ENCODE measurements around the gene KNDC1.
"Not testable (repeated sequence)": the region's sequence is repeated elsewhere in the genome, so short reads cannot be mapped to it uniquely, and the experiment has no call there.

The KNDC1 gene

GRCh38 chr10:133140417-133141143 is 19.4 kb upstream of the KNDC1 start:
- no peak for DNase-seq (ENCODE audit: low read depth in 2 of 2)

- DNase-seq (ENCODE audit: low read depth in 2 of 2) = no peak
Measured at GRCh38 chr10:133141144-133141957, 18.7 kb upstream of the KNDC1 start.

- no peak for DNase-seq (ENCODE audit: low read depth in 2 of 2)
Measured at GRCh38 chr10:133141958-133142340, 18.1 kb upstream of the KNDC1 start.

- no peak for DNase-seq (ENCODE audit: low read depth in 2 of 2)
Measured at GRCh38 chr10:133142523-133143199, 17.4 kb upstream of the KNDC1 start.

GRCh38 chr10:133143200-133143533 is 16.9 kb upstream of the KNDC1 start:
- no peak for DNase-seq (ENCODE audit: low read depth in 2 of 2)

- no peak for DNase-seq (ENCODE audit: low read depth in 2 of 2)
Measured at GRCh38 chr10:133143546-133143945, 16.5 kb upstream of the KNDC1 start.

GRCh38 chr10:133144771-133145170 is 15.2 kb upstream of the KNDC1 start:
- no peak for DNase-seq (ENCODE audit: low read depth in 2 of 2)

- no peak for DNase-seq (ENCODE audit: low read depth in 2 of 2)
Measured at GRCh38 chr10:133150226-133150625, 9.8 kb upstream of the KNDC1 start.

- DNase-seq (ENCODE audit: low read depth in 2 of 2) = no peak
Measured at GRCh38 chr10:133150656-133151055, 9.4 kb upstream of the KNDC1 start.

GRCh38 chr10:133151071-133151470 is 8.9 kb upstream of the KNDC1 start:
- not testable (repeated sequence) for DNase-seq (ENCODE audit: low read depth in 2 of 2)

GRCh38 chr10:133151543-133151972 is 8.5 kb upstream of the KNDC1 start:
- no peak for DNase-seq (ENCODE audit: low read depth in 2 of 2)

GRCh38 chr10:133154411-133154810 is 5.6 kb upstream of the KNDC1 start:
- no peak for DNase-seq (ENCODE audit: low read depth in 2 of 2)

- DNase-seq (ENCODE audit: low read depth in 2 of 2) = no peak
Measured at GRCh38 chr10:133154996-133155778, 4.8 kb upstream of the KNDC1 start.

- no peak for DNase-seq (ENCODE audit: low read depth in 2 of 2)
Measured at GRCh38 chr10:133156674-133157579, 3.1 kb upstream of the KNDC1 start.

- DNase-seq (ENCODE audit: low read depth in 2 of 2) = no peak
Measured at GRCh38 chr10:133157662-133158436, 2.2 kb upstream of the KNDC1 start.

- DNase-seq (ENCODE audit: low read depth in 2 of 2) = no peak
Measured at GRCh38 chr10:133158437-133158755, 1.6 kb upstream of the KNDC1 start.

GRCh38 chr10:133158756-133159610 is 1.0 kb upstream of the KNDC1 start:
- DNase-seq (ENCODE audit: low read depth in 2 of 2) = no peak

GRCh38 chr10:133159611-133159949 is 439 bp upstream of the KNDC1 start:
- no peak for DNase-seq (ENCODE audit: low read depth in 2 of 2)

GRCh38 chr10:133160826-133161471 is 930 bp downstream of the KNDC1 start:
- no peak for DNase-seq (ENCODE audit: low read depth in 2 of 2)
